Esophagus (tissue), 2 donors: ENCODE measurements around the gene ZNF385B. TPM values are rescaled to one million over a fixed set of nuclear protein-coding genes. Genes with fewer than 3 reads are reported as not detected.

ENCODE experiments used
- H3K27ac ChIP-seq, 2 donors: one replicate each; pipeline ENCODE4 v1.5.1; 2013; ENCODE audit warnings: low read depth in 2 of 2, mild to moderate bottlenecking in 2 of 2, inconsistent platforms in 1 of 2, low read length in 1 of 2, moderate library complexity in 1 of 2
- H3K27me3 ChIP-seq, 2 donors: one replicate each; pipeline ENCODE4 v1.6.1; 2013; ENCODE audit warnings: low read length in 2 of 2, control low read depth in 1 of 2, mild to moderate bottlenecking in 1 of 2; ENCODE audit not compliant: insufficient read depth in 2 of 2, control insufficient read depth in 1 of 2
- H3K36me3 ChIP-seq, 2 donors: one replicate each; pipeline ENCODE4 v1.6.1; 2013; ENCODE audit warnings: low read length in 1 of 2; ENCODE audit not compliant: control insufficient read depth in 2 of 2, insufficient read depth in 2 of 2
- H3K4me1 ChIP-seq, 2 donors: one replicate each; pipeline ENCODE4 v1.6.1; 2013; ENCODE audit warnings: low read length in 1 of 2; ENCODE audit not compliant: control insufficient read depth in 2 of 2, insufficient read depth in 2 of 2
- H3K4me3 ChIP-seq, 2 donors: one replicate each; pipeline ENCODE4 v1.5.1; 2013; ENCODE audit warnings: low read length in 2 of 2, mild to moderate bottlenecking in 2 of 2, low read depth in 1 of 2, moderate library complexity in 1 of 2
- H3K9me3 ChIP-seq, 2 donors: one replicate each; pipeline ENCODE4 v1.6.1; 2013; ENCODE audit warnings: mild to moderate bottlenecking in 2 of 2, low read depth in 1 of 2, low read length in 1 of 2, moderate library complexity in 1 of 2; ENCODE audit not compliant: control insufficient read depth in 2 of 2, insufficient read depth in 1 of 2
- WGBS, 2 donors: extraction: QIAGEN DNeasy Blood & Tissue Kit; methylation state at CpG; one replicate each; pipeline ENCODE4 v1.1.7; 2013; 5-methylcytosine and 5-hydroxymethylcytosine counted together
- polyA plus RNA-seq, 2 donors: library from polyadenylated mRNA; stranded (reverse); fragments of 200-250 nt; gene quantifications; one replicate each; pipeline ENCODE4 v1.2.3, GENCODE V29; 2013
- donor health status: healthy with polysubstance abuse.
- donor health status: Bipolar disorder and iron deficiency.

Gene ZNF385B
- polyA plus RNA-seq, 2 donors, result 0.22 to 0.29 TPM

GRCh38 chr2:179545024-179545423 lies 316.4 kb downstream of the ZNF385B start:
- no peak overlapping the region for H3K27ac ChIP-seq
- H3K36me3 ChIP-seq, result no peaks in the 10 kb centered on the region
- H3K9me3 ChIP-seq, result no peaks in the 10 kb centered on the region
- H3K4me1 ChIP-seq, result no peaks in the 10 kb centered on the region
- no peaks in the 10 kb centered on the region for H3K27me3 ChIP-seq
- no peak overlapping the region for H3K4me3 ChIP-seq
- 65 to 78% methylated on average over 2 of the region's 2 CpGs for WGBS, 2 donors

- Histone ChIP-seq H3K9me3 (no peaks in the 10 kb centered on the region), H3K4me1 (no peaks in the 10 kb centered on the region), H3K27me3 (no peaks in the 10 kb centered on the region), H3K27ac (no peak overlapping the region), H3K4me3 (no peak overlapping the region), H3K36me3 (no peaks in the 10 kb centered on the region)
- WGBS, 2 donors, result 50 to 59% methylated on average over 3 of the region's 3 CpGs
Measured at GRCh38 chr2:179543361-179543901, 318.0 kb downstream of the ZNF385B start.

- H3K27me3 ChIP-seq, result no peaks in the 10 kb centered on the region
- H3K27ac ChIP-seq, result no peak overlapping the region
- no peak overlapping the region for H3K4me3 ChIP-seq
- H3K36me3 ChIP-seq, result no peaks in the 10 kb centered on the region
- no peaks in the 10 kb centered on the region for H3K4me1 ChIP-seq
- H3K9me3 ChIP-seq, result no peaks in the 10 kb centered on the region
- whole genome bisulfite sequencing, 2 donors, result 68 to 74% methylated on average over 4 of the region's 4 CpGs
Measured at GRCh38 chr2:179541586-179541985, 319.8 kb downstream of the ZNF385B start.

- H3K27ac ChIP-seq, result no peak overlapping the region
- no peak overlapping the region for H3K4me3 ChIP-seq
- 83 to 88% methylated on average over 1 of the region's 1 CpG for WGBS, 2 donors
- no peaks in the 10 kb centered on the region for H3K9me3 ChIP-seq
- H3K36me3 ChIP-seq, result no peaks in the 10 kb centered on the region
- no peaks in the 10 kb centered on the region for H3K4me1 ChIP-seq
- no peaks in the 10 kb centered on the region for H3K27me3 ChIP-seq
Measured at GRCh38 chr2:179539124-179539511, 322.3 kb downstream of the ZNF385B start.

- Histone ChIP-seq H3K27me3 (no peaks in the 10 kb centered on the region), H3K36me3 (no peaks in the 10 kb centered on the region), H3K4me1 (no peaks in the 10 kb centered on the region), H3K9me3 (no peaks in the 10 kb centered on the region), H3K4me3 (no peak overlapping the region), H3K27ac (no peak overlapping the region)
- WGBS, 2 donors, result 44 to 68% methylated on average over 1 of the region's 1 CpG
Measured at GRCh38 chr2:179538406-179539123, 322.8 kb downstream of the ZNF385B start.

GRCh38 chr2:179536185-179536584 lies 325.2 kb downstream of the ZNF385B start:
- H3K36me3 ChIP-seq, result no peaks in the 10 kb centered on the region
- H3K9me3 ChIP-seq, result no peaks in the 10 kb centered on the region
- H3K27ac ChIP-seq, result no peak overlapping the region
- H3K4me3 ChIP-seq, result no peak overlapping the region
- no peaks in the 10 kb centered on the region for H3K4me1 ChIP-seq
- 92 to 96% methylated on average over 1 of the region's 1 CpG for WGBS, 2 donors
- H3K27me3 ChIP-seq, result no peaks in the 10 kb centered on the region

- WGBS, 2 donors, result 90 to 100% methylated on average over 1 of the region's 1 CpG
Measured at GRCh38 chr2:179533875-179534274, 327.5 kb downstream of the ZNF385B start.

GRCh38 chr2:179532863-179533278 lies 328.5 kb downstream of the ZNF385B start:
- Histone ChIP-seq H3K27me3 (no peaks in the 10 kb centered on the region), H3K36me3 (no peaks in the 10 kb centered on the region), H3K9me3 (no peaks in the 10 kb centered on the region), H3K27ac (no peak overlapping the region), H3K4me3 (no peak overlapping the region), H3K4me1 (no peaks in the 10 kb centered on the region)
- 62 to 63% methylated on average over 2 of the region's 2 CpGs for WGBS, 2 donors

More at GRCh38 chr2:179533875-179534274, 327.5 kb downstream of the ZNF385B start:
- Histone ChIP-seq H3K27me3 (no peaks in the 10 kb centered on the region), H3K36me3 (no peaks in the 10 kb centered on the region), H3K27ac (no peak overlapping the region), H3K4me1 (no peaks in the 10 kb centered on the region), H3K4me3 (no peak overlapping the region), H3K9me3 (no peaks in the 10 kb centered on the region)

- Histone ChIP-seq H3K9me3 (no peaks in the 10 kb centered on the region), H3K4me3 (no peak overlapping the region), H3K27ac (no peak overlapping the region), H3K27me3 (no peaks in the 10 kb centered on the region), H3K36me3 (no peaks in the 10 kb centered on the region), H3K4me1 (no peaks in the 10 kb centered on the region)
- 80 to 82% methylated on average over 2 of the region's 2 CpGs for WGBS, 2 donors
Measured at GRCh38 chr2:179528576-179529069, 332.8 kb downstream of the ZNF385B start.

- no peaks in the 10 kb centered on the region for H3K9me3 ChIP-seq
- H3K4me1 ChIP-seq, result no peaks in the 10 kb centered on the region
- no peak overlapping the region for H3K27ac ChIP-seq
- H3K36me3 ChIP-seq, result no peaks in the 10 kb centered on the region
- H3K27me3 ChIP-seq, result no peaks in the 10 kb centered on the region
- WGBS, 2 donors, result 80% methylated on average over 3 of the region's 3 CpGs
- no peak overlapping the region for H3K4me3 ChIP-seq
Measured at GRCh38 chr2:179525340-179525739, 336.1 kb downstream of the ZNF385B start.
